SK-N-MC (cell line): ENCODE results near the gene AKAP6.

ENCODE experiments used
- EZH2 ChIP-seq: fragments of 200-600 bp; sonication (generic); IDR thresholded peaks from one replicate; pipeline ENCODE4 v1.6.1; 2017; ENCODE audit warnings: antibody characterized with exemption
- FOXP2 ChIP-seq: optimal IDR thresholded peaks from 2 replicates; pipeline ENCODE3; 2011; ENCODE audit warnings: mild to moderate bottlenecking, moderate library complexity; ENCODE audit not compliant: insufficient read depth; ENCODE audit errors: extremely low read length, control extremely low read depth
- POLR2AphosphoS5 ChIP-seq: IDR thresholded peaks from 2 replicates; pipeline ENCODE4 v1.6.1; 2012; ENCODE audit warnings: mild to moderate bottlenecking, low read depth, low read length, borderline replicate concordance

- no peak for TF ChIP-seq EZH2
- no peak for TF ChIP-seq POLR2AphosphoS5
- no peak for TF ChIP-seq FOXP2
Observed at GRCh38 chr14:32405856-32406255, 76.8 kb downstream of the AKAP6 start.
